CD14-positive monocyte (primary cell): ENCODE measurements around the gene CRY2. TPM values are rescaled to one million over a fixed set of nuclear protein-coding genes. Genes with fewer than 3 reads are reported as not detected.

Source experiments
- DNase-seq, 3 donors: peaks; one replicate each; pipeline ENCODE4 v3.0.0-alpha.2; 2011 to 2022
- H2AFZ ChIP-seq: 2 replicates; pipeline ENCODE4 v1.6.0; 2012; ENCODE audit warnings: mild to moderate bottlenecking, low read depth, low read length, inconsistent platforms; ENCODE audit not compliant: insufficient read depth, poor library complexity, severe bottlenecking
- H3K27ac ChIP-seq, 2 donors: 1 replicate in 1 of 2; 2 replicates in 1 of 2; pipeline ENCODE4 v1.5.1; 2012 to 2013; ENCODE audit warnings: low read length in 2 of 2, control low read depth in 1 of 2, inconsistent platforms in 1 of 2, low read depth in 1 of 2, mild to moderate bottlenecking in 1 of 2
- H3K27me3 ChIP-seq, 2 donors: one replicate each; pipeline versions ENCODE4 v1.6.0 to v1.6.1; 2011 to 2013; ENCODE audit warnings: low read length in 2 of 2; ENCODE audit not compliant: control insufficient read depth in 2 of 2, insufficient read depth in 2 of 2
- H3K36me3 ChIP-seq, 2 donors: replicated peaks in 1 of 2; 1 replicate in 1 of 2; 2 replicates in 1 of 2; pipeline versions ENCODE4 v1.5.1 to v1.6.1; 2012 to 2013; ENCODE audit warnings: low read length in 2 of 2, control low read depth in 1 of 2, inconsistent platforms in 1 of 2, mild to moderate bottlenecking in 1 of 2; ENCODE audit not compliant: insufficient read depth in 2 of 2, control insufficient read depth in 1 of 2
- H3K4me1 ChIP-seq, 2 donors: 1 replicate in 1 of 2; 2 replicates in 1 of 2; pipeline versions ENCODE4 v1.5.1 to v1.6.1; 2012 to 2013; ENCODE audit warnings: low read length in 2 of 2, control low read depth in 1 of 2, inconsistent platforms in 1 of 2, mild to moderate bottlenecking in 1 of 2, moderate library complexity in 1 of 2; ENCODE audit not compliant: insufficient read depth in 2 of 2, control insufficient read depth in 1 of 2
- H3K4me2 ChIP-seq: replicated peaks from 2 replicates; pipeline ENCODE3; 2012; ENCODE audit warnings: low read length, moderate library complexity, mild to moderate bottlenecking; ENCODE audit not compliant: poor library complexity, severe bottlenecking; ENCODE audit errors: extremely low read depth
- H3K4me3 ChIP-seq, 3 experiments: fragments of 200-600 bp in 1 of 3; sonication (generic) in 1 of 3; replicated peaks in 1 of 3; 1 replicate in 2 of 3; 2 replicates in 1 of 3; pipeline ENCODE4 v1.5.1; 2011 to 2013; ENCODE audit warnings: low read length in 3 of 3, mild to moderate bottlenecking in 3 of 3, control low read depth in 2 of 3, low read depth in 2 of 3, inconsistent platforms in 1 of 3, moderate library complexity in 1 of 3
- H3K79me2 ChIP-seq: 2 replicates; pipeline ENCODE4 v1.6.0; 2012; ENCODE audit warnings: mild to moderate bottlenecking, control low read depth, inconsistent platforms, low read length, moderate library complexity; ENCODE audit not compliant: insufficient read depth
- H3K9ac ChIP-seq: 2 replicates; pipeline ENCODE4 v1.6.0; 2017; ENCODE audit warnings: low read length, mild to moderate bottlenecking; ENCODE audit not compliant: insufficient read depth, poor library complexity, severe bottlenecking
- H3K9me3 ChIP-seq, 2 donors: replicated peaks in 1 of 2; 1 replicate in 1 of 2; 2 replicates in 1 of 2; pipeline versions ENCODE4 v1.5.1 to v1.6.1; 2012 to 2013; ENCODE audit warnings: low read length in 2 of 2, control low read depth in 1 of 2; ENCODE audit not compliant: control insufficient read depth in 1 of 2, insufficient read depth in 1 of 2
- H4K20me1 ChIP-seq: 2 replicates; pipeline ENCODE4 v1.6.0; 2012; ENCODE audit warnings: mild to moderate bottlenecking, low read length, control low read depth, moderate library complexity; ENCODE audit not compliant: insufficient read depth
- H3K27ac Mint-ChIP-seq, 7 donors: one replicate each; pipeline ENCODE4 v1.8.0; 2020; ENCODE audit warnings: mild to moderate bottlenecking in 7 of 7, mixed read lengths in 7 of 7, moderate library complexity in 6 of 7, inconsistent platforms in 2 of 7
- H3K27me3 Mint-ChIP-seq, 3 donors: one replicate each; pipeline ENCODE4 v1.8.0; 2021 to 2022; ENCODE audit warnings: low read depth in 3 of 3, mild to moderate bottlenecking in 3 of 3, mixed read lengths in 3 of 3, moderate library complexity in 3 of 3, inconsistent platforms in 1 of 3
- H3K36me3 Mint-ChIP-seq, 2 donors: one replicate each; pipeline ENCODE4 v1.8.0; 2020; ENCODE audit warnings: mixed read lengths in 2 of 2, inconsistent platforms in 1 of 2, mild to moderate bottlenecking in 1 of 2
- H3K4me1 Mint-ChIP-seq: one replicate; pipeline ENCODE4 v1.8.0; 2020; ENCODE audit warnings: mild to moderate bottlenecking, mixed read lengths
- H3K4me3 Mint-ChIP-seq, 2 donors: one replicate each; pipeline ENCODE4 v1.8.0; 2020; ENCODE audit warnings: mild to moderate bottlenecking in 2 of 2, mixed read lengths in 2 of 2, moderate library complexity in 1 of 2
- H3K9me3 Mint-ChIP-seq, 7 donors: one replicate each; pipeline ENCODE4 v1.8.0; 2020 to 2022; ENCODE audit warnings: mixed read lengths in 7 of 7, mild to moderate bottlenecking in 6 of 7, moderate library complexity in 6 of 7, inconsistent platforms in 2 of 7
- CTCF ChIP-seq: fragments of 200-600 bp; IDR thresholded peaks from one replicate; pipeline ENCODE4 v1.8.0; 2022; ENCODE audit warnings: antibody characterized with exemption, mild to moderate bottlenecking
- WGBS: methylation state at CpG from one replicate; pipeline ENCODE4 v1.1.5; 2013; ENCODE audit warnings: missing lambda C conversion rate; ENCODE audit not compliant: insufficient coverage; 5-methylcytosine and 5-hydroxymethylcytosine counted together
- intact Hi-C, 2 donors: fragments of 100-400 bp; cut with micrococcal nuclease; formaldehyde crosslinking; loops; one replicate each; pipeline versions ENCODE4 v1.15.0 to v1.15.1; 2023
- polyA plus RNA-seq, 3 donors: library from polyadenylated mRNA; depleted of rRNA in 1 of 3; unstranded in 2 of 3; stranded (reverse) in 1 of 3; fragments of 300-500 nt in 2 of 3; fragments of >200 nt in 1 of 3; fragmentation: Illumina TruSeq in 2 of 3; gene quantifications; 1 replicate in 2 of 3; 2 replicates in 1 of 3; pipeline ENCODE4 v1.2.3, GENCODE V29; 2012 to 2021

The CRY2 gene
- polyA plus RNA-seq, 3 donors: 5.1 to 12.5 (median 7.2) TPM

GRCh38 chr11:45855308-45855707 is 8.0 kb downstream of the CRY2 start:
- Histone ChIP-seq H3K9ac (no peak overlapping the region), H3K4me1 (peaks cover 24 to 29% of the 10 kb centered on the region in 2 donors), H3K27ac (no peak overlapping the region), H3K36me3 (peaks cover 28 to 52% of the 10 kb centered on the region in 2 donors), H3K79me2 (peaks cover 32% of the 10 kb centered on the region), H3K9me3 (no peaks in the 10 kb centered on the region), H2AFZ (no peak overlapping the region), H3K4me3 (no peak overlapping the region), H3K27me3 (no peaks in the 10 kb centered on the region), H4K20me1 (peaks cover 84% of the 10 kb centered on the region), H3K4me2 (no peak overlapping the region)
- WGBS: 75% methylated on average over 4 of the region's 5 CpGs
- no peak for DNase-seq
- H3K4me3 Mint-ChIP-seq: no peak overlapping the region
- H3K4me1 Mint-ChIP-seq: peaks cover 32% of the 10 kb centered on the region
- H3K27me3 Mint-ChIP-seq: no peaks in the 10 kb centered on the region
- intact Hi-C loops: no loop called here
- H3K36me3 Mint-ChIP-seq: peaks cover 48 to 53% of the 10 kb centered on the region in 2 donors
- peak overlapping the region in 2 of 7 donors; percentile 37 to 41 for H3K27ac Mint-ChIP-seq
- TF ChIP-seq CTCF: no peak
- H3K9me3 Mint-ChIP-seq: no peaks in the 10 kb centered on the region

- Histone ChIP-seq H3K36me3 (peaks cover 36 to 60% of the 10 kb centered on the region in 2 donors), H3K27me3 (no peaks in the 10 kb centered on the region), H3K4me2 (no peak overlapping the region), H4K20me1 (peaks cover 81% of the 10 kb centered on the region), H2AFZ (no peak overlapping the region), H3K4me3 (no peak overlapping the region), H3K4me1 (peaks cover 24 to 29% of the 10 kb centered on the region in 2 donors), H3K27ac (peak overlapping the region in 1 of 2 donors; percentile 18), H3K9ac (no peak overlapping the region), H3K79me2 (peaks cover 25% of the 10 kb centered on the region), H3K9me3 (no peaks in the 10 kb centered on the region)
- peaks cover 29% of the 10 kb centered on the region for H3K4me1 Mint-ChIP-seq
- peaks cover 51 to 56% of the 10 kb centered on the region in 2 donors for H3K36me3 Mint-ChIP-seq
- H3K27me3 Mint-ChIP-seq: no peaks in the 10 kb centered on the region
- no peak for DNase-seq
- peak overlapping the region in 3 of 7 donors; percentile 21 to 79 (median 25) for H3K27ac Mint-ChIP-seq
- intact Hi-C loops: no loop called here
- no peaks in the 10 kb centered on the region for H3K9me3 Mint-ChIP-seq
- H3K4me3 Mint-ChIP-seq: no peak overlapping the region
- 98% methylated on average over 5 of the region's 6 CpGs for WGBS
- no peak for TF ChIP-seq CTCF
Measured at GRCh38 chr11:45856044-45856468, 8.8 kb downstream of the CRY2 start.
